GM08714 (cell line): Measurements from ENCODE around the gene AXL.
A peak's percentile ranks its signal among the peaks of the same experiment; 100 is the strongest.
"Not testable (repeated sequence)": the region's sequence is repeated elsewhere in the genome, so short reads cannot be mapped to it uniquely, and the experiment has no call there.

Source experiments
- H3K4me3 ChIP-seq: fragments of 200-500 bp; sonication (Bioruptor generic); 2 replicates; pipeline ENCODE4 v1.5.1; 2014; ENCODE audit warnings: mild to moderate bottlenecking, low read length, inconsistent platforms
- ZNF274 ChIP-seq: IDR thresholded peaks from 2 replicates; pipeline ENCODE4 v1.6.1; 2012; ENCODE audit warnings: mild to moderate bottlenecking, low read depth, low read length

AXL gene

GRCh38 chr19:41265395-41266153 is 46.6 kb downstream of the AXL start:
- peak overlapping the region; percentile 85 for H3K4me3 ChIP-seq
- TF ChIP-seq ZNF274: no peak

- no peak overlapping the region for H3K4me3 ChIP-seq
- TF ChIP-seq ZNF274: no peak
Observed at GRCh38 chr19:41269055-41269454, 50.0 kb downstream of the AXL start.

- no peak for TF ChIP-seq ZNF274
- H3K4me3 ChIP-seq: no peak overlapping the region
Observed at GRCh38 chr19:41269571-41269970, 50.5 kb downstream of the AXL start.

- H3K4me3 ChIP-seq: no peak overlapping the region
- TF ChIP-seq ZNF274: no peak
Observed at GRCh38 chr19:41273076-41273475, 54.1 kb downstream of the AXL start.

- TF ChIP-seq ZNF274: no peak
- H3K4me3 ChIP-seq: no peak overlapping the region
Observed at GRCh38 chr19:41274802-41275201, 55.8 kb downstream of the AXL start.

GRCh38 chr19:41276231-41276630 is 57.2 kb downstream of the AXL start:
- no peak for TF ChIP-seq ZNF274

GRCh38 chr19:41278478-41278877 is 59.5 kb downstream of the AXL start:
- H3K4me3 ChIP-seq: no peak overlapping the region
- TF ChIP-seq ZNF274: no peak

More at GRCh38 chr19:41276231-41276630, 57.2 kb downstream of the AXL start:
- no peak overlapping the region for H3K4me3 ChIP-seq

GRCh38 chr19:41288673-41289530 is 69.9 kb downstream of the AXL start:
- no peak overlapping the region for H3K4me3 ChIP-seq
- no peak for TF ChIP-seq ZNF274

GRCh38 chr19:41289814-41290213 is 70.8 kb downstream of the AXL start:
- not testable (repeated sequence) for H3K4me3 ChIP-seq

- H3K4me3 ChIP-seq: no peak overlapping the region
- no peak for TF ChIP-seq ZNF274
Observed at GRCh38 chr19:41294393-41294792, 75.4 kb downstream of the AXL start.

GRCh38 chr19:41295499-41295898 is 76.5 kb downstream of the AXL start:
- no peak for TF ChIP-seq ZNF274
- H3K4me3 ChIP-seq: no peak overlapping the region

GRCh38 chr19:41296433-41296871 is 77.4 kb downstream of the AXL start:
- TF ChIP-seq ZNF274: no peak
- no peak overlapping the region for H3K4me3 ChIP-seq

- peak overlapping the region; percentile 27; the same call in 1 of the 2 replicates for H3K4me3 ChIP-seq
- no peak for TF ChIP-seq ZNF274
Observed at GRCh38 chr19:41297628-41298347, 78.8 kb downstream of the AXL start.

GRCh38 chr19:41298348-41298964 is 79.4 kb downstream of the AXL start:
- TF ChIP-seq ZNF274: no peak
- peak overlapping the region; percentile 27; the same call in 1 of the 2 replicates for H3K4me3 ChIP-seq
